ENCODE results near the gene FBXO9. TPM values are rescaled to one million over a fixed set of nuclear protein-coding genes. Genes with fewer than 3 reads are reported as not detected.

The FBXO9 gene
- total RNA-seq, 1 experiment from 2014 or later, result 71.0 TPM

DNA sequence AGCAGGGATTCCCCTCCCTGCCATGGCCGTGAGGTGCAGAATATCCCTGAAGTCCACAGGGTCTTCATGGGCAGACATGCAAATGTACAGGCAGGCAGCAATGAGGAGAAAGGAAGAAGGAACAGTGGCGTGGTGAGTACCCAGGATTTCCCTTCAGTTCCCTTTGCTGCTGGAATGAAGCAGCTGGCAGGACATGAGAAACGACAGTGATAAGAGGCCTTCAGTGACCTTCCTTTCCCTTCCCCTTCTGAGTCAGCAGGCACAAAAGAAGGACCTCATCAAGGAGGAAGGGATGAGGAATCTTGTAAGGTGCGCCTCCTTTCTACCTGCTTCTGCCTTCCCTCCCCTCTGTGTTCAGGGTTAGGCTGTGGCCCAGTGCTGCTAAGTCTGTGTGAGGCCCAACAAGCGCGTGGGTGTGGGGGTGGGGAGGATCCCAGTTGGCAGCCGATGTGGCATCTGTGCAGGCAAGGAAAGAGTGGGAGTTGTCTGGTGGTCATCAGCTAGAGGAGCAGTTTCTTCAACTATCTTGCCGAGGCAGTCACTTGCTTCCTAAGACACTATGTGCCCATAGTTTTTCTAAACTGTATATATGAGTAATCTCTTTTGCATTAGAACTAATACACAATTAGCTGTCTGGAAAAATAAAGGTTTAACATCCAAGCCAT lies 29.5 kb upstream of the FBXO9 start:
- Histone ChIP-seq H4K20me1 (ENCODE audit: insufficient read depth) (no peaks in the 10 kb centered on the region), H3K4me1 (ENCODE audit: control insufficient read depth in 1 of 2, insufficient read depth in 2 of 2, low read length in 2 of 2) (peaks cover 0 to 8% of the 10 kb centered on the region in 2 experiments; a peak in 2 of 4 replicates), H3K27me3 (ENCODE audit: insufficient read depth, low read length) (no peaks in the 10 kb centered on the region), H3K27ac (ENCODE audit: low read depth, low read length) (no peak overlapping the region), H3K9me2 (ENCODE audit: insufficient read depth) (no peaks in the 10 kb centered on the region), H3K4me2 (ENCODE audit: low read length) (peak overlapping the region; percentile 18; the same call in 1 of the 2 replicates), H3K9ac (ENCODE audit: low read length) (no peak overlapping the region), H3K36me3 (ENCODE audit: control insufficient read depth in 1 of 2, insufficient read depth in 2 of 2, low read length in 2 of 2) (peaks cover under 1 to 5% of the 10 kb centered on the region in 2 experiments; a peak in 1 of 4 replicates), H2AFZ (ENCODE audit: low read depth, low read length, poor library complexity, severe bottlenecking) (no peak overlapping the region), H3K9me3 (ENCODE audit: control insufficient read depth in 1 of 2, insufficient read depth in 1 of 2, low read depth in 1 of 2, low read length in 2 of 2) (no peaks in the 10 kb centered on the region), H3K4me3 (replicated peaks in 1 of 2; ENCODE audit: low read depth in 1 of 2, low read length in 2 of 2) (no peak overlapping the region), H3K79me2 (ENCODE audit: insufficient read depth, low read length) (no peaks in the 10 kb centered on the region)
- intact Hi-C loops (cut with micrococcal nuclease), result no loop called here
- RAD21 ChIA-PET (ENCODE audit: low non-redundant PET in 1 of 2, low total read pairs in 2 of 2, uncharacterized antibody in 2 of 2, unreplicated experiment in 2 of 2), result no interaction called here
- CTCF ChIA-PET, result no interaction called here
- no TSS peak for BruUV-seq (replicated peaks)
- ATAC-seq, result peak; percentile 25; the same call in 1 of the 2 replicates
- TF ChIP-seq SIN3A (IDR thresholded peaks at IDR 0.05; ENCODE audit: low read depth), result no peak
- TF ChIP-seq EGR1 (IDR thresholded peaks at IDR 0.05; ENCODE audit: low read depth), result no peak
- TF ChIP-seq, protein P1, sequence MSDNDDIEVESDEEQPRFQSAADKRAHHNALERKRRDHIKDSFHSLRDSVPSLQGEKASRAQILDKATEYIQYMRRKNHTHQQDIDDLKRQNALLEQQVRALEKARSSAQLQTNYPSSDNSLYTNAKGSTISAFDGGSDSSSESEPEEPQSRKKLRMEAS (IDR thresholded peaks at IDR 0.05), result no peak
- TF ChIP-seq RAD21 (IDR thresholded peaks at IDR 0.05; ENCODE audit: low read depth), result no peak
- TF ChIP-seq ZBTB33 (IDR thresholded peaks at IDR 0.05; ENCODE audit: extremely low read depth, insufficient replicate concordance, low read length), result no peak
- TF ChIP-seq FOSL1 (IDR thresholded peaks at IDR 0.05; ENCODE audit: low read depth), result no peak
- no peak for TF ChIP-seq CEBPB (IDR thresholded peaks at IDR 0.05; ENCODE audit: low read depth)
- POLR2A ChIA-PET, result no interaction called here
- no peak for DNase-seq (ENCODE audit: low read depth, low spot score)

DNA sequence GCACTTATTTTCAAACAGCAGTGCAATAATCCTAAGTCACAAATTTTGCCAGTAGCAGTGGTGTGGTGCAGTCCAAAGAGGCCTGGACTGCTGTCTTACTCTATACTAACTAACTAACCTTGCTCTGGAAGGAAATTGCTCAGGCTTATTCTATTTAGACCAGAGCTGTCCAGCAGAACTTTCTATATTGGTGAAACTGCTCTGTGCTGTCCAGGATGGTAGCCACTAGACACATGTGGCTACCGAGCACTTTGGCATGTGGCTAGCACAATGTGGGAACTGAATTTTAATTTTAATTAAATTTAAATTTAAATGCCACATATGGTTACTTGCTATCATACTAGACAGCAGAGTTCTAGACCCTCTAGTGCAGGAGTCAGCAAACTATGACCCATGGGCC lies 27.1 kb upstream of the FBXO9 start:
- Histone ChIP-seq H3K4me2 (ENCODE audit: low read length) (no peak overlapping the region), H3K4me3 (replicated peaks in 1 of 2; ENCODE audit: low read depth in 1 of 2, low read length in 2 of 2) (no peak overlapping the region), H3K27ac (ENCODE audit: low read depth, low read length) (no peak overlapping the region), H3K36me3 (ENCODE audit: control insufficient read depth in 1 of 2, insufficient read depth in 2 of 2, low read length in 2 of 2) (peaks cover 2 to 8% of the 10 kb centered on the region in 2 experiments; a peak in 1 of 4 replicates), H3K79me2 (ENCODE audit: insufficient read depth, low read length) (no peaks in the 10 kb centered on the region), H4K20me1 (ENCODE audit: insufficient read depth) (no peaks in the 10 kb centered on the region), H3K9me2 (ENCODE audit: insufficient read depth) (no peaks in the 10 kb centered on the region), H2AFZ (ENCODE audit: low read depth, low read length, poor library complexity, severe bottlenecking) (no peak overlapping the region), H3K9ac (ENCODE audit: low read length) (no peak overlapping the region), H3K9me3 (ENCODE audit: control insufficient read depth in 1 of 2, insufficient read depth in 1 of 2, low read depth in 1 of 2, low read length in 2 of 2) (no peaks in the 10 kb centered on the region), H3K4me1 (ENCODE audit: control insufficient read depth in 1 of 2, insufficient read depth in 2 of 2, low read length in 2 of 2) (peaks cover 16 to 29% of the 10 kb centered on the region in 2 experiments), H3K27me3 (ENCODE audit: insufficient read depth, low read length) (no peaks in the 10 kb centered on the region)
- CTCF ChIA-PET, result no interaction called here
- intact Hi-C loops (cut with micrococcal nuclease), result no loop called here
- DNase-seq (ENCODE audit: low read depth, low spot score) (no peak), ATAC-seq (no peak)
- POLR2A ChIA-PET, result interaction anchor here (1.7 kb wide), 1 partner anchor 10 kb away, joined by 4 read pairs; no protein-coding TSS in a partner anchor
- BruUV-seq (replicated peaks), result no TSS peak
- RAD21 ChIA-PET (ENCODE audit: low non-redundant PET in 1 of 2, low total read pairs in 2 of 2, uncharacterized antibody in 2 of 2, unreplicated experiment in 2 of 2), result no interaction called here
- TF ChIP-seq ZBTB33 (IDR thresholded peaks at IDR 0.05; ENCODE audit: extremely low read depth, insufficient replicate concordance, low read length) (no peak), RAD21 (IDR thresholded peaks at IDR 0.05; ENCODE audit: low read depth) (no peak), FOSL1 (IDR thresholded peaks at IDR 0.05; ENCODE audit: low read depth) (no peak), SRF (IDR thresholded peaks at IDR 0.05; ENCODE audit: low read depth) (no peak), EZH2phosphoT487 (IDR thresholded peaks at IDR 0.05; ENCODE audit: borderline replicate concordance) (no peak), SP1 (IDR thresholded peaks at IDR 0.05; ENCODE audit: low read depth) (no peak), JUND (IDR thresholded peaks at IDR 0.05) (no peak), ZNF274 (IDR thresholded peaks at IDR 0.05; ENCODE audit: low read depth, low read length) (no peak), SIN3A (IDR thresholded peaks at IDR 0.05; ENCODE audit: low read depth) (no peak), POLR2A (IDR thresholded peaks at IDR 0.05; ENCODE audit: borderline replicate concordance, extremely low read depth, insufficient read depth, insufficient read length) (no peak), CEBPB (IDR thresholded peaks at IDR 0.05; ENCODE audit: low read depth) (no peak), ELF1 (IDR thresholded peaks at IDR 0.05; ENCODE audit: borderline replicate concordance, low read depth) (no peak)
- TF ChIP-seq, protein P1 (IDR thresholded peaks at IDR 0.05), result no peak
- TF ChIP-seq, protein P2, sequence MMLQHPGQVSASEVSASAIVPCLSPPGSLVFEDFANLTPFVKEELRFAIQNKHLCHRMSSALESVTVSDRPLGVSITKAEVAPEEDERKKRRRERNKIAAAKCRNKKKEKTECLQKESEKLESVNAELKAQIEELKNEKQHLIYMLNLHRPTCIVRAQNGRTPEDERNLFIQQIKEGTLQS (IDR thresholded peaks at IDR 0.05), result no peak

Data from HCT116 (cell line).